PC-3 (cell line): Measurements from ENCODE around the gene PRSS8.

Source experiments
- CTCF ChIP-seq: fragments of 300-600 bp; sonication (generic); conservative IDR thresholded peaks from 2 replicates; pipeline ENCODE4 v1.5.1; 2017; ENCODE audit warnings: antibody characterized with exemption, low read depth, mild to moderate bottlenecking, low read length
- EZH2 ChIP-seq: fragments of 300-600 bp; sonication (generic); IDR thresholded peaks from one replicate; pipeline ENCODE4 v1.6.1; 2017; ENCODE audit warnings: antibody characterized with exemption, mild to moderate bottlenecking, low read length; ENCODE audit not compliant: unreplicated experiment
- EZH2phosphoT487 ChIP-seq: fragments of 300-600 bp; sonication (generic); IDR thresholded peaks from 2 replicates; pipeline ENCODE4 v1.6.1; 2018; ENCODE audit warnings: mild to moderate bottlenecking, antibody characterized with exemption, low read length, borderline replicate concordance

- TF ChIP-seq CTCF (no peak), EZH2 (no peak), EZH2phosphoT487 (no peak)
These were observed 48.0 kb downstream of the PRSS8 start for GRCh38 chr16:31087481-31087880.
